Activated CD8-positive, alpha-beta memory T cell treated with anti-CD3 and anti-CD28 coated beads for 24 hours (primary cell): ENCODE measurements around the gene MYO9B.

Experiments used
- DNase-seq: peaks from one replicate; pipeline ENCODE4 v3.0.0-alpha.2; 2020

Gene MYO9B, protein sequence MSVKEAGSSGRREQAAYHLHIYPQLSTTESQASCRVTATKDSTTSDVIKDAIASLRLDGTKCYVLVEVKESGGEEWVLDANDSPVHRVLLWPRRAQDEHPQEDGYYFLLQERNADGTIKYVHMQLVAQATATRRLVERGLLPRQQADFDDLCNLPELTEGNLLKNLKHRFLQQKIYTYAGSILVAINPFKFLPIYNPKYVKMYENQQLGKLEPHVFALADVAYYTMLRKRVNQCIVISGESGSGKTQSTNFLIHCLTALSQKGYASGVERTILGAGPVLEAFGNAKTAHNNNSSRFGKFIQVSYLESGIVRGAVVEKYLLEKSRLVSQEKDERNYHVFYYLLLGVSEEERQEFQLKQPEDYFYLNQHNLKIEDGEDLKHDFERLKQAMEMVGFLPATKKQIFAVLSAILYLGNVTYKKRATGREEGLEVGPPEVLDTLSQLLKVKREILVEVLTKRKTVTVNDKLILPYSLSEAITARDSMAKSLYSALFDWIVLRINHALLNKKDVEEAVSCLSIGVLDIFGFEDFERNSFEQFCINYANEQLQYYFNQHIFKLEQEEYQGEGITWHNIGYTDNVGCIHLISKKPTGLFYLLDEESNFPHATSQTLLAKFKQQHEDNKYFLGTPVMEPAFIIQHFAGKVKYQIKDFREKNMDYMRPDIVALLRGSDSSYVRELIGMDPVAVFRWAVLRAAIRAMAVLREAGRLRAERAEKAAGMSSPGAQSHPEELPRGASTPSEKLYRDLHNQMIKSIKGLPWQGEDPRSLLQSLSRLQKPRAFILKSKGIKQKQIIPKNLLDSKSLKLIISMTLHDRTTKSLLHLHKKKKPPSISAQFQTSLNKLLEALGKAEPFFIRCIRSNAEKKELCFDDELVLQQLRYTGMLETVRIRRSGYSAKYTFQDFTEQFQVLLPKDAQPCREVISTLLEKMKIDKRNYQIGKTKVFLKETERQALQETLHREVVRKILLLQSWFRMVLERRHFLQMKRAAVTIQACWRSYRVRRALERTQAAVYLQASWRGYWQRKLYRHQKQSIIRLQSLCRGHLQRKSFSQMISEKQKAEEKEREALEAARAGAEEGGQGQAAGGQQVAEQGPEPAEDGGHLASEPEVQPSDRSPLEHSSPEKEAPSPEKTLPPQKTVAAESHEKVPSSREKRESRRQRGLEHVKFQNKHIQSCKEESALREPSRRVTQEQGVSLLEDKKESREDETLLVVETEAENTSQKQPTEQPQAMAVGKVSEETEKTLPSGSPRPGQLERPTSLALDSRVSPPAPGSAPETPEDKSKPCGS (N-terminal part only)

DNA sequence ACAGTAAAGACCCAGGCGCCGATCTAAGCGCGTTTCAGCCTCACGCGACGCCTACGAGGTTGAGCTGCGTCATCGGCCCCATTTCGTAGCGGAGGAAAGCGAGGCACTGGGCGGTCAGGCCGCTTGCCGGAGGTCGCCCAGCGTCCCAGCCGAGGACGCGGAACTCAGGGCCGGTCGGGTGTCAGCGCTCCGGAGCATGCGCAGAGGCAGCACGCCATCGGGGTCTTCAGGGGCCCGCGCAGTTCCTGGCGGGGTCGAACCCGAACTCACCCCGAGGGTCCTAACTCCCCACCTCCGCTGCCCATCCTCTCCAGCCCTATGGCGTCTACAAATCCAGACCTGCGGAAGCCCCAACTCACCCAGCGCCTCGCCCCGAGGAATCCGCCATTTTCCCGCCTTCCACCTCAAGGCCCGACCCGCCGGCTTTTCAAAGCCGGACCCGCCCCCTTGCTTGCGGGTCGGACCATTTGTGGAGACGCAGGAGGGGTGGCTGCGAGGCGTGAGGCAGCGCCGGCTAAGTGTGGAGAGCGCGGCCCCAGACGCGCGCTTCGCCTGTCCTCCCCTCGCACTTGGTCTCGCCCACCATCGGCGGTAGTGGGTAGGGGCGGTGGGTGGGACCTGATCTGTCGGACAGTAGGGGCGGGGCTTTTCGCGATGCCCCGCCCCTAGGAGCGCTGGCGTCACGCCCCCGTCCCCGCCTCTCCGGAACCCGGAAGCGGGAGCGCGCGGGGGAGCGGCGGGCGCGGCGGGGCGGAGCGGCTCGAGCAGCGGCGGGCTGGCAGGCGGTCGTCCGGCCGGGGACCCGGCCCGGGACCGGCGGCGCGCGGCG is at the start of gene MYO9B, which contains the start of gene HAUS8:
Gene MYO9B (plus strand): TSS at position 743 of the 829 bp plus-strand sequence. CDS start 25,941 bp downstream, outside the sequence.
Gene HAUS8 (minus strand): TSS at position 418 of the 829 bp plus-strand sequence. CDS start 30 bp downstream, at position 388.
- peak; percentile 99 for DNase-seq

DNA sequence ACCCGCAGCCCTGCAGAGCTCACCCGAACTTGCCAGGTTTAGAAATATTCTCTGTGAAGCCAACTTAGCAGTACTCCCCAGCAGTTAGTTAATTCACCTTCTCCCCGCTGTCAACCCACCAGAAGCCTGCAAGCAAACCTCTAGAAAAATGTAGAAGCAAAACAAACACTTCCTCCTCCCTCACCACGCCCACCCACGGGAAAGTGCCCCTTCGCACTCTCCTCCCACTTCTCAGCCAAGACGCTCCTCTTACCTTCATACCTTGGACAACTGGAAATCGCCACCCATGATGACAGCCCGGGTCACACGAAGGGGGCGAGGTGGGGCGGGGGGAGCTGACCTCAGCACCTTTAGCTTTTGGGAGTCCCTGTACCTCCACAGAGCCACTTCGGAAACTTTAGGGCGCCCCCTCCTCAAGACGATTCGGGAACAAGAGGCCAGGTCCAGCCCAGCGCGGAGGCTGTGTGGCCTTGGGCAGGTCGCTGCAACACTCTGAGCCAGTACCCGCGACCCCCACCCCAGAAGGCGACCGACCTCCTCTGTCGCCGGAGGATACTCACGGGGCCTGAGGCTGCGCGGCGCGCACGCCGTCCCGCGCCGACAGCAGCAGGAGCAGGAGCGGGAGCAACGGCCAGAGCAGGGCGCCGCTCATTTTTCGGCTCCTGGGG is 49.5 kb upstream of the MYO9B start:
- peak; percentile 62 for DNase-seq

DNA sequence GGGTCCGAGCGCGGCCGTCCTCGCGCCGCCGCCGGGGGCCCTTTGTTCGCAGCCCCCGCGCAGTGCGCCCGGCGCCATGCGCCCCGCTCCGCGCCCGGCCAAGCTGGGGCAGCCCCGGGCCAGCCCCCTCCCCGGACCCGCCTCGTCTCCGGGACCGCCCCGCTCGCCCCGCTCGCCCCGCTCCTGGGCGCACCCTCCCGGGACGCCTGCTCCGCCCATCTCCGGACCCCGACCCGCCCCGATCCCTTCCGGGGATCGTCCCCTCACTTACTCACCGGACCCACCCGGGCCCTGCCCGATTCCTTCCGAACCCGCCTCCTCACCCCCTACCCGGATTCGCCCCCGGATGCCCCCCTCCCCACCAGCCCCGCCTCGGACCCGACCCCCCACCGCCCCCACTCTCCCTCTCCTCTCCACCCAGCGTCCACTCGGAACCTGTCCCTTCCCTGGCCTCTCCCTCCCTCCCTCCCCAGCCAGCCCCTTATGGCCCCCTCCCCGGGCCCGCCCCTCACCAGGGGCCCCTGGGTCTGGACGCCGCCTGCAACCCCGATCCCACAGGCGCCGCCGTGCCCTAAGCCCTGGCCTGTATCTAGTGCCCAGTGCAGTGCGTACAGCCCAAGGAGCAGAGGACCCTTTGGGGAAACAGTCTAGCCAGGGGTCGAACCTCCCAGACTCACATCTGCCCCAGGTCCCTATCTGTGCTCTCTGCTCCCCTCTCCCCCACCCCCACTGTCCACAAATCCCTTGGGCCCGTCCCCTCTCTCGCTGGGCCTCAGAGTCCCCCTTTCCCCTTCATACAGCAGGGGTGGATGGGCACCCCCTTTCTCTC is 48.7 kb upstream of the MYO9B start, which contains the start of gene CPAMD8:
Gene CPAMD8 (minus strand): TSS at position 105 of the 829 bp plus-strand sequence. CDS start 168 bp downstream, outside the sequence.
- no peak for DNase-seq

DNA sequence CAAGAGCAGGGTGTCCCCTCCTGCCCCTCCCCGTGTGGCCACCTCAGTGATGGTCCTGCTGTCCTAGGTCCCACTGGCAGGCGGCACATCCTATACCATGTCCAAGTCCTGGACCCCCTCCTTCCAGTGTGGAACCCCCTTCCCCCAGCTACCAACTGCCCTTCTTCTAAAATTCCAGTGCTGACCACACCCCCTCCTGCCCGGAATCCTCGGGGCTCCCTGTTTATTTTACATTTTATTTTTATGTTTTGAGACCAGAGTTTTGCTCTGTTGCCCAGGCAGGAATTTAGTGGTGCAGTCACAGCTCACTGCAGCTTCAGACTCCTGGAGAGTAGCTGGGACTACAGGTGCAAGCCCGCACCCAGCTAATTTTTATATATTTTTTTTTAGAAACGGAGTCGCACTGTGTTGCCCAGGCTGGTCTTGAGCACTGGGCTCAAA is 48.0 kb upstream of the MYO9B start:
- no peak for DNase-seq

DNA sequence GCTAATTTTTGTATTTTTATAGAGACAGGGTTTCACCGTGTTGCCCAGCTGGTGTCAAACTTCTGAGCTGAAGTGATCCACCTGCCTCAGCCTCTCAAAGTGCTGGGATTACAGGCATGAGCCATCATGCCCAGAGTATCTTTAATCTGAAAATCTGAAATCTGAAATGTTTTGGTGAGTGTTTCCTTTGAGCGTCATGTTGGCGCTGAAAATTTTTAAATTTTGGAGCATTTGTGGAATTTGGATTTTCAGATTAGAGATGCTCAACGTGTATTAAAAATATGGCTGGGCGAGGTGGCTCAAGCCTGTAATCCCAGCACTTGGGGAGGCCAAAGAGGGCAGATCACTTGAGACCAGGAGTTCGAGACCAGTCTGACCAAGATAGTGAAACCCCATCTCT is 43.8 kb upstream of the MYO9B start:
- DNase-seq = no peak

DNA sequence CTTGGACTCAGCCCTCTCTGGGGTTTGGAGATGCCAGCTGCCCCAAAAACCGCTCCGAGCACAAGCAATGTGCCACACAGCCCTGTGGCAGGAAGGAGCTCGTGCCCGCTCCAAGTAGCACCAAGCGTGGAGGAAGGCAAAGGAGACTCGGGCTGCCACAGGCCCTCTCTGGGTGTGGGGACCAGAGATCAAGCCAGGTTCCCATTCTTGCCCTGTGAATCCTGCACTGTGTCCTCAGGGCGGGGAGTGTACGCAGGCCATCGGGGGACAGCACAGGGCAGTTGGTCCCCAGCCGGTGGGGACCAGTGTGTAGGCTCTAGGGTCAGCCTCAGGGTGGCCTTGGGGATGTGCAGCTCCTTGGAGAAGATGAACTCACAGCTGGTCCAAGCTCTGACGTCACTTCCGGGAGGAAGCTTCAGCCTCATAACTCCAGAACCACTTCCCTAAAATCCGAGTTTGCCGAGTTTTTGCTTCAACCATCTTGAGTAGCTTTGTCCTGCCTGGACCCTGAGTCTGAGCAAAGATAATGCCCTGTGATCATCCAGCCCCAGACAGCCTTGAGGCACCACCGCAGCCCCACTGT is 39.6 kb upstream of the MYO9B start:
- DNase-seq = no peak

DNA sequence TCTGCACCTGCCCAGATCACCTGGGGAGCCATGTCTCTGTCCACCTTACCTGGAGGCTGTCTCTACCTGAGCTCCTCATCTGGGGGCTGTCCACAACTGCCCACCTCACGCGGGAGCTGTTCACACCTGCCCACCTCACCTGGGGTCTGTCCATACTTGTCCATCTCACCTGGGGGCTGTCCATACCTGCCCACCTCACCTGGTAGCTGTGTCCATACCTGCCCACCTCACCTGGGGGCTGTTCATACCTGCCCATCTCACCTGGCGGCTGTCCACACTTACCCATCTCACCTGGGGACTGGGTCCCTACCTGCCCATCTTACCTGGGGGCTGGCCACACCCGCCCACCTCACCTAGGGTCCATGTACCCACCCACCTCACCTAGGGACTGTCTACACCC is 38.9 kb upstream of the MYO9B start:
- no peak for DNase-seq

DNA sequence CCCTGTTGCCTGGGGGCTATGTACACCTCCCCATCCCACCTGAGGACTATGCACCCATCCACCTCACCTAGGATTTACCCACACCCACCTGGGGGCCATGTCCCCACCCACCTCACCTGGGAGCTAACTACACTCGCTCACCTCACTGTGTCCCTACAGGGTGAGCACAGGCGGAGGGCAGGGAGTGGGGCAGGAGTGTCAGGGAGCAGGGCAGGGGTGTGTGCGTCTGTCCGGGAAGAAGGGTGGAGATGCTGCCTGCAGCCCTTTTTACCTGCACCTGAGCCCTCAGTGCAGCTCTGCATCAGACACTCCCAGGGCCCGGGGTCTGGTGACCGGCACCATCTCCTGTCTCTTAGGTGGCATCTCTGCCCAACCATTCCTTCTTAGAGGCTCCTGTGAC is 38.4 kb upstream of the MYO9B start:
- no peak for DNase-seq

DNA sequence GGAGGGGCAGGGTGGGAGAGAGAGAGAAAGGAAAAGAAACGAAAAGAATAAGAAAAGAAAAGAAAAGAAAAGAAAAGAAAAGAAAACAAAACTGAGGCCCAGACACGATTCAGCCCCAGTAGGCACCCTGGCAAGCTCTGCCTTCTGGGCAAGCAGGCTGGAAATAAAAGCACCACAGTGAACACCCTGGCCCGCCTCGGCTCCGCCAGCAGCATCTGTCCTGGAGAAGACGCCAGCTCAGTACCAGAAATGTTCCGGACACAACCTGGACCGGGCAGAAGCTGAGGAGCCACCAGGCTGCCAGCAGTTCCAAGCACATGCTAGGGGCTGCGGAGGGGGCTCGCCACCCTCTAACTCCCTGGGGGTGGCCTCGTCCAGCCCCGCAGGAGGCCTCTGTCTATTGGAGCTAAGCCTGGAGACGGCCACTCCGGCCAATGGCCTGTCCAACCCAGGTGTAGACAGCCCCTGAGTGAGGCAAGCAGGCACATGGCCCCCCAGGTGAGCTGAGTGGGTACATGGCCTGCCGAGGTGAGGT is 37.5 kb upstream of the MYO9B start:
- DNase-seq = no peak

DNA sequence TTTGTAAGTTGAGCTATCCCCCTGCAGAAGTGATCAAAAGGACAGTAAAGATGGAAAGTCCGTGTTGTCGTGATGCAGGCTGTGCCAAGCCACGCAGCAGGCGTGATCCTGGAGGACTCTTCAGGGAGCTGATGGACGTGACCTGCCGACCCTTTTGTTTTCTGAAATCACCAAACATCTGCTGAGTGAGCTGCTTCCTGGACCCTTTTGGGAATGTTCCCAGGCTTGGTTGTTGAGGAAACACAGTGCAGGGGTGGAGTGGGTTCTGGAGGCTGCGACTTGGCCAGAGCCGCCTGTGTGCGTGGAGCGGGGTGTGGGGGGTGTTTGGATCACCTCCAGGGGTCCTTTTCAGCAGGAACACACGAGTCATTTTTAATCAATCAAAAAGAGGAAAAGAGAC is 33.6 kb upstream of the MYO9B start:
- no peak for DNase-seq

DNA sequence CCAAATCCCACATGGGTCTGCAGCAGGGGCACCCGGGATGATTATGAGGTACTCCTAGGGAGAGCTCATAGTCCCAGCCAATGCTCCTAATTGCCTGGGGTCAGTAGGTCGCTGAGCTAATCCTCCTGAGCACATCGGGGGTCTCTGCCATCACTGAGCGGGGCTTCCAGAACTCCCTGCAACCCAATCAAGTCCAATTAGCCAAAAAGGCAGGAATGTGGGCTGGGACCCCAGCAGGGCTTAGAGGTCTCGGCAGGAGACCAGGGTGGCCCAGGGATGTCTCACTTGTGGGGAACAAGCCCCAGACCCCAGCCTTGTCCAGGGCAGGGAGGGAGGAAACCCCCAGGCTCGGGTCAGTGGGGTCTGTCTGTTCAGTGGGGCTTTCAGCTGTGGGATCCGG is 31.8 kb upstream of the MYO9B start:
- no peak for DNase-seq

DNA sequence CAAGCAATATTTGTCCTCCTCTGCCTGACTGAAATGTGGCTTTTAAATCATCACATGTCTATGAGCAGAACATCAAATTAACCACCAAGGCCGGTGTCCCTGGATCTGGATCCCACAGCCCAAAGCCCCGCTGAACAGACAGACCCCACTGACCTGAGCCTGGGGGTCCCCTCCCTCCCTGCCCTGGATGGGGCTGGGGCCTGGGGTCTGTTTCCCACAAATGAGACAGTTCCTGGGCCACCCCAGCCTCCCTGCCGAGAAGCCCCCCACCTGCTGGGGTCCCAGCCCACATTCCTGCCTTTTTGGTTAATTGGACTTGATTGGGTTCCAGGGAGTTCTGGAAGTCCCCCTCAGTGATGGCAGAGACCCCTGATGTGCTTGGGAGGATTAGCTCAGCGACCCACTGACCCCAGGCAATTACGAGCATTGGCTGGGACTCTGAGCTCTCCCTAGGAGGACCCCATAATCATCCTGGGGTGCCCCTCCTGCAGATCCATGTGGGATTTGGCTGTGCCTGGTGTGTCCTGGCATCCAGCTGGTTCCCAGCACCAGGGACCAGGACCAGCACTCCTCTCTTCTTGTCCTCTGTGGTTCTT is 29.6 kb upstream of the MYO9B start:
- DNase-seq = no peak

DNA sequence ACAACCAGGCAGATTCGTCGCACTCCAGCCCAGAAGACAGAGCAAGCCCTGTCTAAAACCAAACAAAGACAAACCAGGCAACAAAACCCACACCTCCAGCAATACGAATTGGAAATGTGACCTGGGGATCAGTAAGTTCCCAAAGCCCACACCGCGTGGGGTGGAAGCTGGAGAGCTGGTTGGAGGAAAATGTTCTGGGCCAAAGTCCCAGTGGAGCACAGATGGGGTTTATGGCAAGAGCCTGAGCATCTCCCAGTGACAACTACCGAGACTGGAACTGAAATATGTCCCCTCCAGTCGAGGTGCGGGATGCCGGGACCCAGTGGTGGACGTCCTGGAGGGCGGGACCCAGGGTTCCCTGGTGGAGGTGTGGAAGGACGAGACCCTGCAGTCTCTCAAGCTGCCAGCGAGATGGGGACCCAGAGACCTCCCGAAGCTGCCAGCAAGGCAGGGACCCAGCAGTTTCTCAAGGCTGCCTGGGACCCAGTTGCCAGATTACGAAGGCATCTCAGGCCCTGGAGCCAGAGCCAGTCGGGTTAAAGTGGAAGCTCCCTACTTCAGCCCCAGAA is 26.6 kb upstream of the MYO9B start:
- DNase-seq = no peak

DNA sequence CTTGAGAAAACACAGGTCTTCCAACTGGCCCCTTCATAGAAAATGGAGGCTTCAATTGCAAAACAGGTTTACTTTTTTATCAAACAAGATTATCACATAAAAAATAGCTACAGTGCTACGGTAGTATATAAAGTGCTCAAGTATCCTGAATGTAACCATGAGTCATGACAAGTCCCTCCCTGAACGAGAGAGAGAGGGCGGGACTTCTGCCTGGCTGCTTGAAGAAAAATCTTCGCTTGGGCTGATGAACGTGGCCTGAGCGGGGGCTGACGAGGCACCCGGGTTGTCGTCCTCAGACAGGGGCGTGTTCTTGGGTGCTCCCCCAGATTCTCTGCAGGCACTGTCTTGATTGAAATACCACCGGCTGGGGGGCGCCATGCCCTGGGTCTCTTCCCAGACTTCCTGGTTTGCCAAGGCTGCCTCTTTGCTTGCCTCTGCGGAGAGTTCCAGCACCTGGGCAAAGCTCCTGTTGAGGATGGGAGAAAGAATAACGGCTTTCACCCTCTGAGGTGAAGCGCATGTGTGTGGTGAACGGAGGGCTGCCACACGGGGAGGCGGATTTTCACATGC is 25.8 kb upstream of the MYO9B start:
- DNase-seq = no peak

DNA sequence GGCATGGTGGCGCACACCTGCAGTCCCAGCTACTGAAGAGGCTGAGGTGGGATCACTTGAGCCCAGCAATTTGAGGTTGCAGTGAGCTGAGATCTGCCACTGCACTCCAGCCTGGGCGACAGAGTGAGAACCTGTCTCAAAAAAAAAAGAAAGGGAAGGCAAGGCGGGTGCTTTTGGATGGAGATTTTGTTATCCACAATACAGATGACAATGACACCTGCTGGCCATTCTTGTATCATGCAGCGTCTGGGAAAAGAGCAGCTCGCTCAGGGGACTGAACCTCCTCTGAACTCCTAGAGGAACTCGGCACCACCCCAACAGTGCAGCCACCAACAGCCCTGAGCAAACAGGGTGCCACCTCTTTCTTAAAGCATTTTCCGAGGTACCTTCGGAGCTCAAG is 23.1 kb upstream of the MYO9B start:
- DNase-seq = no peak

DNA sequence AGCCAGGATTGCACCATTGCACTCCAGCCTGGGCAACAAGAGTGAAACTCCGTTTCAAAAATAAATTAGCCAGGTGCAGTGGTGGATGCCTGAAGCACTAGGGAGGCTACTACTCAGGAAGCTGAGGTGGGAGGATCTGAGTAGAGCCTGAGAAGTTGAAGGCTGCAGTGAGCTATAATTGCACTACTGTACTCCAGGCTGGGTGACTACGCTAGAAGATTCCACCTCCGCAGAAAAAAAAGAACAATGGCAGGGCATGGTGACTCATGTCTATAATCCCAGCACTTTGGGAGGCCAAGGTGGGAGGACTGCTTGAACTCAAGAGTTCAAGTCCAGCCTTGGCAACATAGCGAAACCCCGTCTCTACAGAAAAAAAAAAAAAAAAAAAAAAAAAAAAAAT is 20.8 kb upstream of the MYO9B start:
- DNase-seq = no peak

DNA sequence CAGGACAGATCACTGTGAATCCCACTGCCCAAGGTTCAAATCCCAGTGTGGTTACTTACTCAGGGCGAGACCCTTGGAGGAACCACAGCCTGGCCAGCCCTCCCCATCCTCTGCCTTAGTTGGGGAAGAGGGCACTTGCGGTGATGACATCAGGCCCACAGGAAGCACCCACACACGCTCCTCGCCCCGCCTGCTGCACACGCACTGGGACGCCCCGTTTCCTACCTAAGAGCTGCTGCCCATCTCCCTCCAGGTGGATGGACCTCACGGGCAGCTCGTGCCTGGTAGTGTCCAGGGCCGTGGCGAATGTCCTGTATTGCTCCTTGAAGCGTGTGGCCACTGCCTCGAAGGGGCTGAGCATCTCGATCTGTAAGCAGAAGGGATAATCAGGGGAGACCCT is 19.9 kb upstream of the MYO9B start:
- no peak for DNase-seq

DNA sequence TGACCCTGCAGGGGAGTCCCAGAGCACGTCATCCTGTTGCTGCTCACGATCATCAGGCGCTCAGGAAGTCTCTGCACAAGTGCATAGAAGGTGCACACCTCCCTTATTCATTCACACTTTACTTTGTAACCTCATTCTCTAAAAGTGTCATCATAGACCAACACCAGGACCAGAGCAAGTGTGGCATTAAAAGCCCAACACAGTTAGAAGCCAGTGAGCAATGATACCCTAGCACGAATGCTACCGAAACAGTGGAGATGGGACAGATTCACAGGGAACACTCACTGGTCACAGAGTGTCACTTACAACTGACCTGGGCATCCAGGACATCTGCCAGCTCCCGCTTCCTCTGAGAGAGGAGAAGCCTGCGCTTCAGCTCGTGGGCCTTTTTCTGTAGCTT is 17.3 kb upstream of the MYO9B start:
- DNase-seq = no peak

DNA sequence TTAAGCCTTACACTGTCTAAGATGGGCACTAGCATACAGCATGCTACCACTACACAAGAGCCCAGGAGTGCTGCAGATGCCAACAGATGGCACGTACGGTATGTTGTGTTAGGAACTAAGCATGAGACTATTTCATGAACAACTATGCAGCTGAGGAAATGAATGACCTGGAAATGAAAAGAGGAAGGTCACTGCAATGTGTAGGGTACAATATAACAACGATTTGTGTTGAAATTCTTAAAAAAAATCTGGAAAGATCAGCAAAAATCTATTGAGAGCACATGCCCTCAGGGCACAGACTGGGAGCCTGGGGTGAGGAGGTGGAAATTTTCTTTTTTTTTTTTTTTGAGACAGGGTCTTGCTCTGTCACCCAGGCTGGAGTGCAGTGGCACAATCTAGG is 14.8 kb upstream of the MYO9B start:
- no peak for DNase-seq
